HepG2 (cell line): ENCODE data around the gene STARD6. TPM values are rescaled to one million over a fixed set of nuclear protein-coding genes. Genes with fewer than 3 reads are reported as not detected.

Source experiments
- ATAC-seq: fragments of 200-7000 bp; cut with Tn5 transposase; 3 replicates; pipeline ENCODE4 v1.9.1; 2020; ENCODE audit warnings: mild to moderate bottlenecking, moderate library complexity
- BruUV-seq: library from RNA; stranded (reverse); fragments of 400-500 nt; replicated peaks from 2 replicates; lab custom pipeline; 2021; lab: Mats Ljungman, UMichigan
- CTCF ChIA-PET: fragments of 300-600 bp; formaldehyde crosslinking; extraction: SDS; loops from one replicate; lab custom pipeline; 2021; ENCODE audit warnings: low total read pairs, inconsistent platforms, low intra/inter-chr PET ratio; lab: Yijun Ruan, JAX
- POLR2A ChIA-PET: fragments of 350-600 bp; sonication (Branson Sonifier 250); formaldehyde crosslinking; loops from one replicate; lab custom pipeline; 2020; ENCODE audit warnings: antibody characterized with exemption, inconsistent platforms; lab: Yijun Ruan, JAX
- DNase-seq: peaks from one replicate; pipeline ENCODE4 v3.0.0-alpha.2; 2015; ENCODE audit warnings: low spot score
- FAIRE-seq: peaks from 3 replicates; lab custom pipeline; 2011; peaks lifted over from hg19 to GRCh38; lab: Jason Lieb, UNC
- H2AFZ ChIP-seq: one replicate; pipeline ENCODE4 v1.6.1; 2011; ENCODE audit warnings: low read length, inconsistent platforms
- H3K27ac ChIP-seq: fragments of 300-600 bp; 3 replicates; pipeline ENCODE4 v1.8.0; 2011; ENCODE audit warnings: mixed run types, mild to moderate bottlenecking, mixed read lengths, low read length, inconsistent platforms; ENCODE audit not compliant: insufficient read depth; ENCODE audit errors: extremely low read length
- H3K27me3 ChIP-seq, 2 experiments: fragments of 200-600 bp in 1 of 2; 2 replicates in 1 of 2; 3 replicates in 1 of 2; pipeline versions ENCODE4 v1.6.0 to v1.8.0; 2011; ENCODE audit warnings: low read length in 2 of 2, mild to moderate bottlenecking in 2 of 2, moderate library complexity in 2 of 2, inconsistent platforms in 1 of 2; ENCODE audit not compliant: insufficient read depth in 2 of 2, control insufficient read depth in 1 of 2
- H3K36me3 ChIP-seq, 2 experiments: fragments of 200-600 bp in 1 of 2; replicated peaks in 1 of 2; 2 replicates in 1 of 2; 3 replicates in 1 of 2; pipeline versions ENCODE4 v1.5.1 to v1.8.0; 2011; ENCODE audit warnings: low read length in 2 of 2, inconsistent platforms in 1 of 2; ENCODE audit not compliant: insufficient read depth in 2 of 2, control insufficient read depth in 1 of 2
- H3K4me1 ChIP-seq: 2 replicates; pipeline ENCODE4 v1.5.1; 2012; ENCODE audit warnings: low read length, inconsistent platforms; ENCODE audit not compliant: insufficient read depth
- H3K4me2 ChIP-seq: 2 replicates; pipeline ENCODE4 v1.6.0; 2011; ENCODE audit warnings: low read depth, low read length, inconsistent platforms
- H3K4me3 ChIP-seq, 3 experiments: fragments of 200-600 bp in 1 of 3; sonication (generic), shearing (Covaris generic) in 1 of 3; replicated peaks in 1 of 3; 2 replicates each; pipeline ENCODE4 v1.5.1; 2011 to 2016; ENCODE audit warnings: low read length in 3 of 3, inconsistent platforms in 2 of 3, low read depth in 2 of 3, mild to moderate bottlenecking in 2 of 3, control low read depth in 1 of 3, mixed read lengths in 1 of 3; ENCODE audit not compliant: insufficient read depth in 1 of 3
- H3K79me2 ChIP-seq: one replicate; pipeline ENCODE4 v1.6.1; 2011; ENCODE audit warnings: low read length, inconsistent platforms; ENCODE audit not compliant: insufficient read depth
- H3K9ac ChIP-seq: 2 replicates; pipeline ENCODE4 v1.6.0; 2011; ENCODE audit warnings: mild to moderate bottlenecking, low read depth, low read length, inconsistent platforms; ENCODE audit not compliant: insufficient read depth
- H3K9me3 ChIP-seq: 2 replicates; pipeline ENCODE4 v1.5.1; 2012; ENCODE audit warnings: mild to moderate bottlenecking, low read length
- H4K20me1 ChIP-seq: 2 replicates; pipeline ENCODE4 v1.6.0; 2011; ENCODE audit warnings: inconsistent platforms, mild to moderate bottlenecking, low read length, moderate library complexity; ENCODE audit not compliant: insufficient read depth
- HIVEP1 ChIP-seq: sonication (generic); formaldehyde crosslinking; IDR thresholded peaks from 2 replicates; pipeline ENCODE4 v1.4.0; 2020; ENCODE audit warnings: mild to moderate bottlenecking, missing genetic modification reagents
- MIER3 ChIP-seq: IDR thresholded peaks from 2 replicates; pipeline ENCODE4 v1.6.1; 2016; ENCODE audit warnings: missing compliant biosample characterization, borderline replicate concordance
- MTF1 ChIP-seq: sonication (generic); formaldehyde crosslinking; IDR thresholded peaks from 2 replicates; pipeline ENCODE4 v1.5.0; 2020; ENCODE audit warnings: missing genetic modification reagents
- NBN ChIP-seq: fragments of 450-650 bp; conservative IDR thresholded peaks from 2 replicates; pipeline ENCODE4 v1.6.1; 2017
- POLR2G ChIP-seq: fragments of 200-400 bp; formaldehyde crosslinking; IDR thresholded peaks from 2 replicates; pipeline ENCODE4 v1.6.1; 2018; ENCODE audit warnings: mild to moderate bottlenecking, low read depth, low read length, moderate library complexity
- SMC3 ChIP-seq: IDR thresholded peaks from 2 replicates; pipeline ENCODE4 v1.6.1; 2011; ENCODE audit warnings: low read length, improper control_type of control experiment
- ZNF326 ChIP-seq: sonication (generic); formaldehyde crosslinking; IDR thresholded peaks from 2 replicates; pipeline ENCODE4 v1.4.0; 2020; ENCODE audit warnings: missing genetic modification reagents, borderline replicate concordance
- ZNF446 ChIP-seq: sonication (generic); formaldehyde crosslinking; IDR thresholded peaks from 2 replicates; pipeline ENCODE4 v1.5.0; 2020; ENCODE audit warnings: mild to moderate bottlenecking, missing genetic modification reagents
- WGBS: methylation state at CpG from one replicate; pipeline ENCODE4 v1.1.6; 2017; ENCODE audit warnings: low lambda C conversion rate; 5-methylcytosine and 5-hydroxymethylcytosine counted together
- in situ Hi-C: cut with HindIII; loops from 2 replicates; pipeline ENCODE4 v1.10.0; 2017; ENCODE audit warnings: low pct_unique_long_range_greater_than_20kb; ENCODE audit not compliant: extremely low pct_ligation_motif_present
- intact Hi-C: fragments of 100-400 bp; cut with micrococcal nuclease; formaldehyde crosslinking; loops from one replicate; pipeline ENCODE4 v1.10.0; 2022; ENCODE audit not compliant: unreplicated experiment
- polyA plus RNA-seq, 8 experiments: library from polyadenylated mRNA; depleted of rRNA in 3 of 8; stranded (reverse) in 7 of 8; unstranded in 1 of 8; fragments of >200 nt; fragmentation: Illumina TruSeq in 4 of 8; extraction: Trizol in 4 of 8; gene quantifications; 2 replicates each; pipeline versions ENCODE4 v1.2.1 to v1.2.3, GENCODE V29; 2011 to 2016; ENCODE audit warnings: low read depth in 4 of 8, missing spikeins in 1 of 8, mixed read lengths in 1 of 8; ENCODE audit not compliant: insufficient read depth in 1 of 8
- total RNA-seq, 5 experiments: library from RNA; depleted of rRNA; stranded (reverse); fragments of >200 nt; fragmentation: Illumina TruSeq; extraction: Trizol; gene quantifications; 2 replicates each; pipeline ENCODE4 v1.2.3, GENCODE V29; 2016; ENCODE audit warnings: low read depth in 1 of 5
- TF ChIP-seq, protein P1 (sequence below): sonication (generic); formaldehyde crosslinking; IDR thresholded peaks from 2 replicates; pipeline ENCODE4 v1.4.0; 2020; ENCODE audit warnings: missing genetic modification reagents, borderline replicate concordance
- TF ChIP-seq, protein P2 (sequence below): sonication (generic); formaldehyde crosslinking; IDR thresholded peaks from 2 replicates; pipeline ENCODE4; 2020; ENCODE audit warnings: missing genetic modification reagents, mild to moderate bottlenecking, borderline replicate concordance
- TF ChIP-seq, protein P3 (sequence below): sonication (generic); formaldehyde crosslinking; IDR thresholded peaks from 2 replicates; pipeline ENCODE4 v1.5.1; 2020; ENCODE audit warnings: missing genetic modification reagents, mild to moderate bottlenecking, borderline replicate concordance
- TF ChIP-seq, protein P4 (sequence below): IDR thresholded peaks from 2 replicates; pipeline ENCODE4 v1.6.1; 2016; ENCODE audit warnings: missing biosample characterization, missing genetic modification reagents, low read depth
- TF ChIP-seq, protein P5 (sequence below): sonication (generic); formaldehyde crosslinking; IDR thresholded peaks from 2 replicates; pipeline ENCODE4 v1.4.0; 2020; ENCODE audit warnings: mild to moderate bottlenecking, missing genetic modification reagents
- TF ChIP-seq, protein P6 (sequence below): sonication (generic); formaldehyde crosslinking; IDR thresholded peaks from 2 replicates; pipeline ENCODE4 v1.8.1; 2023; ENCODE audit warnings: missing genetic modification reagents, inconsistent platforms, borderline replicate concordance

The STARD6 gene
- total and polyA plus RNA-seq, 2 of the 13 experiments (the other 11 are each of a cell fraction or from before 2014, with no cell fraction given): not detected

DNA sequence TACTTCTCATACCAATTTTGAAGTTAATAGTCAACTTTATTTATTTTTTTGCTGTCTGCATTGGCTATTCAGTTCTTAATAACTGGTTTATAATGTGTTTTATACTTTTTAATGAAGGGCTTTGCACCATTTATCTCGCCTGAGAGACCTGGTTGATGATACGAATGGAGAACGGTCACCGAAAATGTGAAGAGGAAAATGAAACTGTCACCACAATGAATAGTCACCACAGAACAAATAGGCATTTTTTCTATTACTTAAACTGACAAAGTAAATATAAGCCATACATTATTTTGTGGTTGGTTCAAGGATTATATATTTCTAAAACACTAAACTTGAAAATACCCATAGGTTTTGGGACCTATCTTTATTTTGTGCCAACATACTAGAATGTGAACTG, 20.4 kb upstream of the STARD6 start:
- Histone ChIP-seq H4K20me1 (no peaks in the 10 kb centered on the region), H3K4me3 (no peak overlapping the region), H2AFZ (no peak overlapping the region), H3K9ac (no peak overlapping the region), H3K4me2 (no peak overlapping the region), H3K4me1 (no peaks in the 10 kb centered on the region), H3K79me2 (no peaks in the 10 kb centered on the region), H3K27ac (no peak overlapping the region), H3K36me3 (no peaks in the 10 kb centered on the region), H3K27me3 (no peaks in the 10 kb centered on the region), H3K9me3 (no peaks in the 10 kb centered on the region)
- ChIA-PET CTCF (no interaction called here), POLR2A (no interaction called here)
- ATAC-seq (no peak), DNase-seq (no peak), FAIRE-seq (no peak)
- intact Hi-C loops (no loop called here), in situ Hi-C loops (no loop called here)
- BruUV-seq: no TSS peak
- 98% methylated on average over 4 of the region's 4 CpGs for WGBS
- TF ChIP-seq MTF1 (CRISPR knock-in tag) (no peak), SMC3 (no peak), POLR2G (no peak), NBN (no peak), ZNF446 (CRISPR knock-in tag) (no peak), HIVEP1 (CRISPR knock-in tag) (no peak), MIER3 (CRISPR knock-in tag) (no peak), ZNF326 (CRISPR knock-in tag) (no peak)
- TF ChIP-seq, protein P1, sequence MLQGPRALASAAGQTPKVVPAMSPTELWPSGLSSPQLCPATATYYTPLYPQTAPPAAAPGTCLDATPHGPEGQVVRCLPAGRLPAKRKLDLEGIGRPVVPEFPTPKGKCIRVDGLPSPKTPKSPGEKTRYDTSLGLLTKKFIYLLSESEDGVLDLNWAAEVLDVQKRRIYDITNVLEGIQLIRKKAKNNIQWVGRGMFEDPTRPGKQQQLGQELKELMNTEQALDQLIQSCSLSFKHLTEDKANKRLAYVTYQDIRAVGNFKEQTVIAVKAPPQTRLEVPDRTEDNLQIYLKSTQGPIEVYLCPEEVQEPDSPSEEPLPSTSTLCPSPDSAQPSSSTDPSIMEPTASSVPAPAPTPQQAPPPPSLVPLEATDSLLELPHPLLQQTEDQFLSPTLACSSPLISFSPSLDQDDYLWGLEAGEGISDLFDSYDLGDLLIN (CRISPR knock-in tag): no peak
- TF ChIP-seq, protein P2, sequence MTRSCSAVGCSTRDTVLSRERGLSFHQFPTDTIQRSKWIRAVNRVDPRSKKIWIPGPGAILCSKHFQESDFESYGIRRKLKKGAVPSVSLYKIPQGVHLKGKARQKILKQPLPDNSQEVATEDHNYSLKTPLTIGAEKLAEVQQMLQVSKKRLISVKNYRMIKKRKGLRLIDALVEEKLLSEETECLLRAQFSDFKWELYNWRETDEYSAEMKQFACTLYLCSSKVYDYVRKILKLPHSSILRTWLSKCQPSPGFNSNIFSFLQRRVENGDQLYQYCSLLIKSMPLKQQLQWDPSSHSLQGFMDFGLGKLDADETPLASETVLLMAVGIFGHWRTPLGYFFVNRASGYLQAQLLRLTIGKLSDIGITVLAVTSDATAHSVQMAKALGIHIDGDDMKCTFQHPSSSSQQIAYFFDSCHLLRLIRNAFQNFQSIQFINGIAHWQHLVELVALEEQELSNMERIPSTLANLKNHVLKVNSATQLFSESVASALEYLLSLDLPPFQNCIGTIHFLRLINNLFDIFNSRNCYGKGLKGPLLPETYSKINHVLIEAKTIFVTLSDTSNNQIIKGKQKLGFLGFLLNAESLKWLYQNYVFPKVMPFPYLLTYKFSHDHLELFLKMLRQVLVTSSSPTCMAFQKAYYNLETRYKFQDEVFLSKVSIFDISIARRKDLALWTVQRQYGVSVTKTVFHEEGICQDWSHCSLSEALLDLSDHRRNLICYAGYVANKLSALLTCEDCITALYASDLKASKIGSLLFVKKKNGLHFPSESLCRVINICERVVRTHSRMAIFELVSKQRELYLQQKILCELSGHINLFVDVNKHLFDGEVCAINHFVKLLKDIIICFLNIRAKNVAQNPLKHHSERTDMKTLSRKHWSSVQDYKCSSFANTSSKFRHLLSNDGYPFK (CRISPR knock-in tag): no peak
- TF ChIP-seq, protein P3, sequence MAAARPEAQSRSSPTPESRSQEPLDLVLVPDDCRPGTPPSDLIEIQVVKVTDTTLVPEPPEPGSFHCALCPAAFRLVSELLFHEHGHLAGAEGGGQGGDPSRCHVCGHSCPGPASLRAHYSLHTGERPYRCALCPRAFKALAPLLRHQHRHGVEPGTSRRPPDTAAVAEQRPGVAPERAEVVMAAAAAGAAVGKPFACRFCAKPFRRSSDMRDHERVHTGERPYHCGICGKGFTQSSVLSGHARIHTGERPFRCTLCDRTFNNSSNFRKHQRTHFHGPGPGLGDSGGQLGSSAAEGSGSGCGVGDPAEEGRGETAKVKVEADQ: no peak
- TF ChIP-seq, protein P4, sequence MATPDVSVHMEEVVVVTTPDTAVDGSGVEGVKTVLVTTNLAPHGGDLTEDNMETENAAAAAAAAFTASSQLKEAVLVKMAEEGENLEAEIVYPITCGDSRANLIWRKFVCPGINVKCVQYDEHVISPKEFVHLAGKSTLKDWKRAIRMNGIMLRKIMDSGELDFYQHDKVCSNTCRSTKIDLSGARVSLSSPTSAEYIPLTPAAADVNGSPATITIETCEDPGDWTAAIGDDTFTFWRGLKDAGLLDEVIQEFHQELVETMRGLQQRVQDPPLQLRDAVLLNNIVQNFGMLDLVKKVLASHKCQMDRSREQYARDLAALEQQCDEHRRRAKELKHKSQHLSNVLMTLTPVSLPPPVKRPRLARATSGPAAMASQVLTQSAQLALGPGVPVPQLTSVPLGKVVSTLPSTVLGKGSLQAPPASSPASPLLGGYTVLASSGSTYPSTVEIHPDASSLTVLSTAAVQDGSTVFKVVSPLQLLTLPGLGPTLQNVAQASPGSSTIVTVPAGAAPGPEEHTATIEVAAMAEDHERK (CRISPR knock-in tag): no peak
- TF ChIP-seq, protein P5, sequence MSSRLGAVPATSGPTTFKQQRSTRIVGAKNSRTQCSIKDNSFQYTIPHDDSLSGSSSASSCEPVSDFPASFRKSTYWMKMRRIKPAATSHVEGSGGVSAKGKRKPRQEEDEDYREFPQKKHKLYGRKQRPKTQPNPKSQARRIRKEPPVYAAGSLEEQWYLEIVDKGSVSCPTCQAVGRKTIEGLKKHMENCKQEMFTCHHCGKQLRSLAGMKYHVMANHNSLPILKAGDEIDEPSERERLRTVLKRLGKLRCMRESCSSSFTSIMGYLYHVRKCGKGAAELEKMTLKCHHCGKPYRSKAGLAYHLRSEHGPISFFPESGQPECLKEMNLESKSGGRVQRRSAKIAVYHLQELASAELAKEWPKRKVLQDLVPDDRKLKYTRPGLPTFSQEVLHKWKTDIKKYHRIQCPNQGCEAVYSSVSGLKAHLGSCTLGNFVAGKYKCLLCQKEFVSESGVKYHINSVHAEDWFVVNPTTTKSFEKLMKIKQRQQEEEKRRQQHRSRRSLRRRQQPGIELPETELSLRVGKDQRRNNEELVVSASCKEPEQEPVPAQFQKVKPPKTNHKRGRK (CRISPR knock-in tag): no peak
- TF ChIP-seq, protein P6, sequence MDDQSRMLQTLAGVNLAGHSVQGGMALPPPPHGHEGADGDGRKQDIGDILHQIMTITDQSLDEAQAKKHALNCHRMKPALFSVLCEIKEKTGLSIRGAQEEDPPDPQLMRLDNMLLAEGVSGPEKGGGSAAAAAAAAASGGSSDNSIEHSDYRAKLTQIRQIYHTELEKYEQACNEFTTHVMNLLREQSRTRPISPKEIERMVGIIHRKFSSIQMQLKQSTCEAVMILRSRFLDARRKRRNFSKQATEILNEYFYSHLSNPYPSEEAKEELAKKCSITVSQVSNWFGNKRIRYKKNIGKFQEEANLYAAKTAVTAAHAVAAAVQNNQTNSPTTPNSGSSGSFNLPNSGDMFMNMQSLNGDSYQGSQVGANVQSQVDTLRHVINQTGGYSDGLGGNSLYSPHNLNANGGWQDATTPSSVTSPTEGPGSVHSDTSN: no peak
